ENCODE results near the gene SYCE3.
"Not testable (repeated sequence)": the region's sequence is repeated elsewhere in the genome, so short reads cannot be mapped to it uniquely, and the experiment has no call there.

SYCE3 gene

DNA sequence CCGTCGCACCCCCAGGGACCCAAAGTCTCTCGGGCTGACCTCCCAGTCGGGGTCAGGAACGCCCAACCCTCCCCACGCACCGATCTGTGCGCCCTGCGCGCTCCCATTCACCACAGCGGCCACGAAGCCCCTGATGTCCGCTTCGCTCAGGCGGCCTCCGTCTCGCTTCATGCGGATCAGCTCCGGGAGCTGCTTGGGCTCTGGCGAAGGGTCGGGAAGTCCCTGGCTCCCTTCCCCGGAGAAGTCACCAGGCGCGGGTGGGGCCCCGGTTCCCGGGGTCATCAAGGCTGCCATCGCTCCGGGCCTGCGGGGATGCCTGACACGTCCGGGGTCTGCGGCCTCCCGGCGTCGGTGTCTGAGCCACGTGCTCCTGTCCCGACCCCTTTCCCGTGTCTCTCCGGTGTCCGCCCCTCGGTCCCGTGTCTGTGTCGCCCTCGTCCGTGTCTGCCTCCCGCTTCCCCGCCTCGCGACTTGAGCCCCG is 33.3 kb downstream of the SYCE3 start:
- no peak for DNase-seq

GRCh38 chr22:50528682-50529415 is 33.9 kb downstream of the SYCE3 start:
- no peak for DNase-seq

DNA sequence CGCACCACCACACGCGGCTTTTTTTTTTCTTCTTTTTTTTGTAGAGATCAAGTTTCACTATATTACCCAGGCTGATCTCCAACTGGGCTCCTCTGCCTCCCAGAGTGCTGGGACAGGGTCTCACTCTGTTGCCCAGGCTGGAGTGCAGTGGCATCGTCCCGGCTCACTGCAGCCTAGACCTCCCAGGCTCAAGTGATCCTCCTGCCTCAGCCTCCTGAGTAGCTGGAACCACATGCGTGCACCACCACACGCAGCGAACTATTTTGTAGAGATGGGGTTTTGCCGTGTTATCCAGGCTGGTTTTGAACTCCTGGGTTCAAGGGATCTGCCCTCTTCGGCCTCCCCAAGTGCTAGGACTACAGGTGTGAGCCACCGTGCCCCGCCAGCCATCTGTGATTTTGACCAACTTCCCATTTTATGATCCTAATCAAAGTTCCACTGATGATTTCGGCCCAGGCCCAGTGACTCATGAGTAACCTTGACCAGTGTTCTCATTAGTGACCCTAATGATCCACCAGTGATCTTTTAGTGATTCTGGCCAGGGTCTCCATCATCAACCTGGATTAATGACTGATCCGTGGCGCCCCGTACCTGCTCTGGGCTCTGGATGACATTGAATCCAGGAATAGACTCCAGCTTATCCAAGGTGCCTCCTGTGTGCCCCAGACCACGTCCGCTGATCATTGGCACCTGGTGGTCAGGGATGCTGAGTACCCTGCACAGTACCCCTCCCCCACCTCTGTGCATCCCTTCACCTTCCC is 34.6 kb downstream of the SYCE3 start:
- DNase-seq: no peak

GRCh38 chr22:50526834-50527801 is 35.6 kb downstream of the SYCE3 start:
- DNase-seq: no peak

- DNase-seq: peak; percentile 58
These were observed 36.4 kb downstream of the SYCE3 start for GRCh38 chr22:50526108-50526833.

GRCh38 chr22:50525858-50526107 is 36.9 kb downstream of the SYCE3 start:
- no peak for DNase-seq

DNA sequence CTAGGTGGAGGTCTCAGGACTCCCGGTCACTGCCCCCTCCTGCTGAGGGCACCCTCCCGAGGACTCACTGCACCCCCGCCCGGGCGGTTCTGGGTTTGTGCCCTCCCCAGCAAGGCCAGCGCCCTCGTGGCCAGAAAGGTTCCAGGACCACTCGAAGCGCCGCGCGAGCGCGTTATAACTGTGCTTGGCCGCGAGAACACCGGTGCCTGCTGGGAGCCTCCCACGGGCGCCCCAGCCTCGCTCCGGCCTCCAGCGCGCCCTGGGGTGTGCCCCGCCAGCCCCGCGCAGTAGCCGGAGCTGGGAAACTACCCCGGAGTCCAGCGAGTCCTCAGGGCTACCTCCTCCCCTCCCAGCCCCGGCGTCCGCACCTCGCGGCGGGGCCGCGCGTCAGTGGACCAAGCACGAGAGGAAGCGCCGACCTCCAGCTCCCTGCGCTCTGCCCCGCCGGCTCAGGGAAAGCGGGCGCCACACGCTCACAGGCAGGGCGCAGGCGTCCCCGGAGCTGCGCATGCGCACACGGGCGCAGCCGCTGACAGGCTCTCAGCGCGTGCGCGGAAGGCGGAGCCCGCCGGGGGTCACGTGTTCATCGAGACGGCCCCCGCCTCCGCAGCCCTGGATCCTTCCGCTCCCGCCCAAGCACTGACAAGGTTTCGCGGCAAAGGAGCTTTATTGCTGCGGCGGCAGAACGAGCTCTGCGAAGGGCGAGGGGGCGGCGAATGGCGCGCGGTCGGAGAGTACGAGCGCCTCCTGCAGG is 37.4 kb downstream of the SYCE3 start, which contains the start of gene SCO2:
SCO2 (minus strand) TSS at position 495 of the 754 bp plus-strand sequence. CDS start 1,187 bp downstream, outside the sequence.
- DNase-seq: peak; percentile 95

DNA sequence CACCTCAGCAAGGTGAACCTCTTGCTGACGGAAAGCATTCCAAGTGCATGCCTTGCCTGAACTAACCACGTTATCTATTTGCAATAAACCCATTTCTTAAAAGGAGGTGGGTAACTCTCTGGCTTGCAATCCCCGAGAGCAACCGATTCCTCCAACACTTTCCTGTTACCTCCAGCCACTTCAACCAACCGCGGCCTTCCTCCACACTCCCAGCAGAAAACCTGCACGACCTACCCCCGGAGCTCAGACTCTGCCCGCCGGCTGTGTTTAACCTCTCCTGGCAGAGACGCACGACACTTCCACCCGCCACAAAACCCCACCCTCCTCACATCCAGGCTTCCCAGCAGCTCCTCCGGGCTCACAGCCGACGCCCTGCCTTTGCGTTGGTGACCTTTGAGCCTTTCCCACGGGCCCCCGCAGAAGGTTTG is 38.0 kb downstream of the SYCE3 start:
- no peak for DNase-seq

GRCh38 chr22:50523806-50524675 is 38.7 kb downstream of the SYCE3 start:
- DNase-seq: no peak

GRCh38 chr22:50523458-50523805 is 39.3 kb downstream of the SYCE3 start:
- DNase-seq: no peak

- no peak for DNase-seq
These were observed 39.8 kb downstream of the SYCE3 start for GRCh38 chr22:50522806-50523438.

GRCh38 chr22:50522208-50522805 is 40.4 kb downstream of the SYCE3 start:
- DNase-seq: no peak

GRCh38 chr22:50521710-50522109 is 41.0 kb downstream of the SYCE3 start:
- DNase-seq: no peak

- no peak for DNase-seq
These were observed 41.8 kb downstream of the SYCE3 start for GRCh38 chr22:50520826-50521453.

DNA sequence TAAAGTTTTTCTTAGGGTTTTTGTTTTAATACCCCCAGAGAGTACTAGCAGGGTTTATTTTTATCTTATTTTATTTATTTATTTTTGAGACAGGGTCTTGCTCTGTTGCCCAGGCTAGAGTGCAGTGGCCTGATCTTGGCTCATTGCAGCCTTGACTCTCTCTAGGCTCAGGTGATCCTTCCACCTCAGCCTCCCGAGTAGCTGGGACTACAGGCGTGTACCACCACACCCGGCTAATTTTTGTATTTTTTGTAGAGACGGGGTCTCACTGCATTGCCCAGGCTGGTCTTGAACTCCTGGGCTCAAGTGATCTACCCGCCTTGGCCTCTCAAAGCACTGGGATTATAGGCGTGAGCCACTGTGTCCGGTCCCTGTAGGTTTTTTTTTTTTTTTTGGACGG is 42.5 kb downstream of the SYCE3 start:
- DNase-seq: not testable (repeated sequence)

- no peak for DNase-seq
These were observed 43.6 kb downstream of the SYCE3 start for GRCh38 chr22:50519151-50519550.

DNA sequence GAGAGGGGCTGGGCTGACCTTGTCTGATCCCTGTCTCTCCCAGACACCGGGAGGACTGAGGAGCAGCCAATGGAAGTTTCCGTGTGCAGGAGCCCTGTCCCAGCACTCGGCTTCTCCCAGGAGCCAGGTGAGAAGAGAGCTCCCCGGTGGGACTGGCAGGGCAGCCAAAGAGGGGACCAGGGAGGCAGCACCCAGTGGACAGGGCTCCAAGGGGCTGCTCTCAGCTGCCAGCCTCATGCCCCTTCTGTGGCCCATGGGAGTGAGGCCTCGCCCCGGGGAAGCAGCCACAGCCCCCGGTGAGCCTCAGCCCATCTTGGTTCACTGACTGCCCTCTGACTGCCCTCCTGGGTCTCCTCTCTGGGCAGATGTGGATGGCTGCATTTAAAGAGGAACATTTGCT is 44.1 kb downstream of the SYCE3 start:
- DNase-seq: no peak

DNA sequence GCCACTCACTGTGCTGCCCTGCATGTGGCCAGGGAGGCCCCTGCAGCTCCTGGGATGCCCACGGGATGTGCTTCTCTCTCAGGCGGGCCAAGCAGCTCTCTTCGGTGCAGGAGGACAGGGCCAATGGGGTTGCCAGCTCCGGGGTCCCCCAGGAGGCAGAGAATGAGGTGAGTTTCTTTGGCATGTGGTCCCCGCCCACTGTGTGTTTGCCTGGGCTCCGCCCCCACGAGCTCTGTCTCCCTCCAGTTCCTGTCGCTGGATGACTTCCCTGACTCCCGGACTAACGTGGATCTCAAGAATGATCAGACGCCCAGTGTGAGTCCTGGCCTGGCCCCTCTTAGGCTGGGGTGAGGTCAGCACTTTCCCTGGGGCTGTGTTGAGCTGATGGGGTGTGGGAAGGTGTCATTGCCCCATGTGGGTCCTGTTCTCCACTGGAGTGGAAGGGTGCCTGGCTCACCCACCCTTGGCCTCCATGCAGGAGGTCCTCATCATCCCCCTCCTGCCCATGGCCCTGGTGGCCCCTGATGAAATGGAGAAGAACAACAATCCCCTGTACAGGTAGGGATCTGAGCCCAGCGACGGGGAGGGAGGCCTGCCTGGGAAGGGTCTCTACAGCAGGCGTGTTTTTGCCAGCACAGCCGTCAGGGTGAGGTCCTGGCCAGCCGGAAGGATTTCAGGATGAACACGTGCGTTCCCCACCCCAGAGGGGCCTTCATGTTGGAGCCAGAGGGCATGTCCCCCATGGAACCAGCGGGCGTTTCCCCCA is 45.0 kb downstream of the SYCE3 start:
- no peak for DNase-seq

- DNase-seq: no peak
These were observed 45.8 kb downstream of the SYCE3 start for GRCh38 chr22:50516891-50517290.

Measured in HCEC 1CT (cell line).